NCI-H524 treated with DMSO at 0.1 percent for 48 hours (cell line): ENCODE results near the gene GRM8.

ENCODE experiments used
- DNase-seq: peaks from one replicate; lab custom pipeline; 2025; lab: John Stamatoyannopoulos, UW

Gene GRM8

GRCh38 chr7:127230192-127230925 lies 22.4 kb downstream of the GRM8 start:
- no peak for DNase-seq

GRCh38 chr7:127226685-127227374 lies 25.9 kb downstream of the GRM8 start:
- DNase-seq: no peak

- no peak for DNase-seq
Measured at GRCh38 chr7:127221731-127222130, 31.0 kb downstream of the GRM8 start.

- DNase-seq: no peak
Measured at GRCh38 chr7:127214956-127215718, 37.6 kb downstream of the GRM8 start.

GRCh38 chr7:127209886-127210285 lies 42.9 kb downstream of the GRM8 start:
- no peak for DNase-seq

DNA sequence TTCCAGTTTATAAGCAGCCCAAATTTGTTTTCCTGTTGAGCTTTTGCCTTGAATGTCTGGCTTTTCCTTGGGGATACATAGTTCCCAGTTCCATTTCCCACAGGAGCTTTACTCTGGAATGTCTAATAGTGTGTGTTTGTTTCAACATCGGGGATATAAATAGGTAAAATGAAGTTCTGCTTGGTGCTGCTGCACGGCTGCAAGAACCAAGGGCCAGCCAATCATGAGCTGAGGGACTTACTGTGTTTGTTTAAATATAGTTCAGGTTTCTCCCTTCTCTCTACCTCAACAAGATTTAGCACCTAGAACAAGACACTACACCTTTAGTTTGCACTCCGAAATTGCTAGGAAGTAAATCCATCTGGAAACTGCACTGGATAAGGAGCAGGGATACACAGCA lies 43.9 kb downstream of the GRM8 start:
- DNase-seq: no peak

- DNase-seq: no peak
Measured at GRCh38 chr7:127208351-127208750, 44.4 kb downstream of the GRM8 start.

DNA sequence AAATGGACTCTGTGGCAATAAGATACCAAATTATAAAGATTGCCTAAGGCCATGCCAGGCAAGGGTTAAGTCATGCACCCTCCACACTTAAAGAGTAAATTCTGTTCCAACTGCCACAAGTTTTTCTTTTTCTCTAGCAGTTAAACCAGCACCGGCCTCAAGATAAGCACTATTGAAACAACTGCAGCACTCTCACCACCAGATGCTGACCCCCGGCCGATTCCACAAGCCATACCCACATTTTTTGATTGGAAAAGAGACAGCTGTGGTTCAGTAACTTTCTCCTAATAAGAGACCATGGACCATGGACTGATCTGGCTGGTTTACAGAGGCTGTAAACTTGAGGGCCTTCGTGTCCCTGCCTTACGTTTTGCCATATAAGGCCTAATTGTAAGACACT lies 44.9 kb downstream of the GRM8 start:
- no peak for DNase-seq

- no peak for DNase-seq
Measured at GRCh38 chr7:127207230-127207629, 45.5 kb downstream of the GRM8 start.

- no peak for DNase-seq
Measured at GRCh38 chr7:127194571-127194970, 58.2 kb downstream of the GRM8 start.

GRCh38 chr7:127189886-127190285 lies 62.9 kb downstream of the GRM8 start:
- DNase-seq: peak; percentile 71

- no peak for DNase-seq
Measured at GRCh38 chr7:127189074-127189473, 63.7 kb downstream of the GRM8 start.

DNA sequence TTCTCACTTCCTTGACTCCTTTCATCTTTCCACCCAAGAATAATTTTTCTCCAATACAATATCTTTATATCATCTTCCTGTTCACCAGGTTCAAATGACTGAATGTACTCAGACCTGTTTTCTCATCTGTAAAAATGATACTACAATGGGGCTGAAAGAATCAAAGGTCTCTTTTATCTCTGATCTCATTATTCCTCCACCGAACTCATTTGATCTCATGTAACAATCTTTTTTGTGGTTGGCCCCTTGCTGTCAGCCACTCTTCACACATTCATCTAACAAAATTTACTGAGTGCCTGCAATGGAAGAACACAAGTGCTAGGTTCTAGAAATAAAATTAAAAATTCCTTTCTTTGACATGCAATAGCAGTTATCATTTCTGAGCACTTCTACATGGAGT lies 65.0 kb downstream of the GRM8 start:
- no peak for DNase-seq

DNA sequence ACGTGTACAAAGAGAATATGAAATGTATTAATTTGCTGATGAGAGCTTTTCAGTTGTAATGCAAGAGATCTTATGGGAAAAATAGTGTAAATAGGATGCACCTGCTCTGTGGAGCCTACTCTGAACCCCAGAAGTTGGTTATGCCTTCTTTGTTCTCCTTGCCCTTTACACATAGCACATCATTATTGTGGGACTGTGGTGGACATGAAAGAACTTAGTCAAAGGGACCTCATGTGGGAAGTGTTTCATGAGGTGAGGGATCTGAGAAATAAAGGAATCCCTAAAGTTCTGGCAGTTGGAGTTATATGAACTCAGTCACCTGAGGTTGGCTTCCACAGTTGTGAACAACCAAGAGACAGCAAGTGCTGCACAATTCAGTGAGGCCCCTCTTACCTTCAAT lies 66.1 kb downstream of the GRM8 start:
- no peak for DNase-seq

- no peak for DNase-seq
Measured at GRCh38 chr7:127177156-127177555, 75.6 kb downstream of the GRM8 start.

DNA sequence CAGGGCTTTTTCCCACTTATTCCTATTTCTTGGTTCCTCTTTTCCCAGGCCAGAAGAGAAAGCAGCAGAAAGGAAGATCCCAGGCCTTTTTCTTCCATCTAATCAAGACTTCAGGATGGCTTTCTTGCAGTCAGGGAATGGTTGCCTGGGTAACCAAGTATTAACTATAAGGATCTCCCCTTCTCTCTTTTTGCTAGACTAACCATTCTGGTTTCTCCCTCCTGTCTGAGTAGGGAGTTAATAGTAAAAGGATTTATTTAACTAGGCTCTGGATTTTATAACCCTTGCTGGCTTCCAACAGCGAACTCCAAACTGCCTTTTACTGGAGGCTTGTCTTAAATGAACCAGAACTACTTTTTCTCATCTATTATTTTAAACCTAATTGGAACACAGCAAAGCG lies 90.4 kb downstream of the GRM8 start:
- DNase-seq: no peak

DNA sequence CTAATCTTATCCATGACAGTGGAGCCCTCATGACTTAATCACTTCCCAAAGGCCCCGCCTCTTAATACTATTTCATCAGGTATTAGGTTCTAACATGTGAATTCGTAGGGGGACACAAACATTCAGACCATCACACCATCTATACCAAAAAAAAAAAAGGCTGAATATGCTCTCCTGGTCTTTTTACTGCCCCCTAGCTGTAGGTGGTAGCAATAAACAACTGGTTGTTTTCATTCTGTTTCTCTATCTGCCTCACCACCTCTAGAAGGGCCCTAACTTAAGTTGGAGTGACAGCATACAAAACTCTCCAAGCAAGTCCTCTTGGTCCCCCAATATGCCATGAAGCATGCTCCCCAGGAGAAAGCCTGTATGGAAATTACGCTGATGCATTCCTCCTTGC lies 94.1 kb downstream of the GRM8 start:
- DNase-seq: no peak

DNA sequence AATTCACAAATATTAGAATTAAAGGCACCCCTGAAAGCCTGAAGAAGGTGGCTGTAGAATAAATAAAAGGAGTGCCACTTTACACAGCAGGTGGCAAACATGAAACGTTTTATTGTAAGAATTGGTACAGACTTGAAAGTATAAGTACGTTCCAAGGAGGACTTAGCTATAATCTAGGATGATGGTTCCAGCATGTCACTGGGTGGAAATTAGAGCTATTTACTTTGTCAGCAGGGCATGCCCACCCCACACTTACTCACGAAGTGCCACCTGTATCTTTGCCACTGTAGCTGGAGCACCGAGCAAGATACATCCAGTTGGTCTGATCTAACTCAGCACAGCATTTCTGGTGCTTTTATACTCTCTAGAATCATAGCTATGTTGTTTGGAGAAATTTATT lies 97.8 kb downstream of the GRM8 start:
- DNase-seq: no peak

- no peak for DNase-seq
Measured at GRCh38 chr7:127154101-127154500, 98.6 kb downstream of the GRM8 start.

- DNase-seq: no peak
Measured at GRCh38 chr7:127153315-127153714, 99.4 kb downstream of the GRM8 start.

- no peak for DNase-seq
Measured at GRCh38 chr7:127152423-127152822, 100.3 kb downstream of the GRM8 start.

DNA sequence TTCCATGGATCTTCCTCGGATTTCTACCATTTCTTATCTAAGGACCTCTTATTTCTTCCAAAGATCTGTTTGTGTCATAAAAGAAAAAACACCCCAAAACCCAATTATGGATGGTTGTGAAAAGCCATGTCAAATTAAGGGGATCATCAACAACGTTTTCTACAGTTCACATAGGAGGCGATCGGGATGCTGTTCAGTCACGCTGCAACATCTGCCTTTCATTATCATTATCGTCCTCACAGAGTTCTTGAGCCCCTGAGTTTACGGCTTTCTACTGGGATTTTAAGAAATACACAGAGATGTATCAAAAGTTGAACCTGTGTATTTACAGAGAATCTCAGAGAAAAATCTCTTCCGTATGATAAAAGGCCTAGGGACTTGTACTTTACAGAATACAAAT lies 101.4 kb downstream of the GRM8 start:
- DNase-seq: no peak

GRCh38 chr7:127150543-127150942 lies 102.2 kb downstream of the GRM8 start:
- DNase-seq: no peak
